Measurements from ENCODE around the gene TIMMDC1.
"Not testable (repeated sequence)": the region's sequence is repeated elsewhere in the genome, so short reads cannot be mapped to it uniquely, and the experiment has no call there.

TIMMDC1 gene

DNA sequence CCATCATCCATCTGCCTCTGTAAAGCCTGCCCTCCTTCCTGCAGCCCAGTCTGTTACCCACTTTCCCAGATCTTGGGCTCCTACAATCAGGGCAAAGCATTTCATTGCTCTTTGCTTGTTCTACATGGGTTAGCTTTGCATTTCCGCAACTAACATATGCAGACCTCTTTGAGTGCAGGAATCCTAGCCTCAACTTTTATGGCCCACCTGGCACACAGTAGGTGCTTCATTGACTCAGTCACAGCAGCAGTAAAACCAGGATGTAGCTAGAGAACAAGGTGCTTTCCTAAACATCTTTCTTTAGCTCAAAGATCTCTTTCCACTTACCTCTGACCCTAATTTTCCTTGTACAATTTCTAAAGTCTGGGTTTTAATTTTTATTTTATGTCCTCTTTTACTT, 57.6 kb downstream of the TIMMDC1 start:
- no peak for DNase-seq (ENCODE audit: low read depth in 1 of 2, low spot score in 1 of 2)

DNA sequence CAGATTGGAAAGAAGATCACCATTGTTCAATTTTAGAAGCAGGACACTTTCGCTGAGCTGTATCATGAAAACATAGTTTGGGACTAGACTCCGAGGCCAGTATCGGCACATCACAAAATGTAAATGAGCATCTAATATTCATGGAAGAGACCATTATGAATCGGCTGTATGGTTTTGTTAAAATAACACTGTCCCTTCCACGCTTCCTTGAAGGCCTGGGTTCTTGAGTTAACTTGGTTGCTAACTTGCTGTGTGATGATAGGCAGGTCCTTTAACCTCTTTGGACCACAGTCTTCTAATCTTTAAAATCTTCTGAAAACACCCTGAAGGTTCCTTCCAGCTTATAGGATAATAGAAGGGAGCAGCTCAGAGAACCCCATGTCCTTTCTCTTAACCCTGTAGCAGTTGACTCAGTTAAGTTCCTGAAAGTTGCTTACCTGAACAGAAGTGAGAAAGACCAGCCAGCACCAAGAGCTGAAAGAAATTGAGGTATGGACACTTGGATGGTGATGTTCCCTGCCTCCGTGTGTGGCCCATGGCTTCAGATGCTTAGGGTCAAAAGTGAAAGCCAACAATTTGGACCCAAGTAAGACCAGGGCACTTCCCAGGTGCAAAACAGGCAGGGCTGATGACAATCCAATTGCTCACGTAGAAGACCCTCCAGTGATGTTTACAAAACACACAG, 59.0 kb downstream of the TIMMDC1 start:
- DNase-seq (ENCODE audit: low read depth in 1 of 2, low spot score in 1 of 2) = no peak

DNA sequence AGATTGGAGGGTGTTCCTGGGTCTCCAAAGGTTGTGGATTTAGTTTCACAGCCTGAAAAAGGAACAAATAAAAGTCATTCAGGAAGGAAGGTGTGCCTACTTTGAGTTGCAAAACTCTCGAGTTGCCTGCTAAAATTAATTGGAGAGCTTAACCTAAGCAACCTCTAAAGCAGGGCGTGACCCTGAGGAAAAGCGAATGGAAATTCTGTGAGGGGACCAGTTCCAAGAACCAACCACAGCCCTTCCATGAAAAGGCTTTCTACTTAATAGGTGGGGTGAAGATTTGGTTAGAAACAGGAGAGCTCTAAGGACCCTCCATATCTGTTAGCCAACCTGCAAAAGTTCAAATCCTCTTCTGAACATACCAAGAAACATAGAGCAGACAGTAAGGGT, 59.5 kb downstream of the TIMMDC1 start:
- no peak for DNase-seq (ENCODE audit: low read depth in 1 of 2, low spot score in 1 of 2)

DNA sequence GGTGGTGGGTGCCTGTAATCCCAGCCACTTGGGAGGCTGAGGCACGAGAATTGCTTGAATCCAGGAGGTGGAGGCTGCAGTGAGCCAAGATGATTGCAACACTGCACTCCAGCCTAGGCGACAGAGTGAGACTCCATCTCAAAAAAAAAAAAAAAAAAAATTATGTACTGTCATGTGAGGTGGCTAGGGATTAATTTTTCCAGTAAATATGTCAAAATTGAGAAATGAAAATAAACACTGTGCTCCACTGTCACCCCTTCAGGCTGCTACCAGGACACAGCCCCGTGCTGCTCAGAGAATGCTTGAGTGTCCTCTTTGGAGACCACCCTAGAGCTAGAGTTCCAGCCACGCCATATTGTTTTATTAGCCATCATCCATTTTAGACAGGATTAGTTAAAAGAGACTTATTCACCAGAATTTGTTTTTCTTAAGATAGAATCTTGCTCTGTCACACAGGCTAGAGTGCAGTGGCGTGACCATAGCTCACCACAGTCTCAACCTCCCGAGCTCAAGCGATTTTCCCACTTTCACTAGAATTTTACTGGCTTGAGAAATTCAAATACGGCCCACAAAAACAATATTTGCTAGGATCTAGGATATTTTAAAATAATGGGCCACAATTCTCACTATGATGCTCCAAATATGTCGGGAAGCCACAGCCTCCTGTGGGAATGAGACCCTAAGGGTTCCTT, 60.4 kb downstream of the TIMMDC1 start:
- no peak for DNase-seq (ENCODE audit: low read depth in 1 of 2, low spot score in 1 of 2)

DNA sequence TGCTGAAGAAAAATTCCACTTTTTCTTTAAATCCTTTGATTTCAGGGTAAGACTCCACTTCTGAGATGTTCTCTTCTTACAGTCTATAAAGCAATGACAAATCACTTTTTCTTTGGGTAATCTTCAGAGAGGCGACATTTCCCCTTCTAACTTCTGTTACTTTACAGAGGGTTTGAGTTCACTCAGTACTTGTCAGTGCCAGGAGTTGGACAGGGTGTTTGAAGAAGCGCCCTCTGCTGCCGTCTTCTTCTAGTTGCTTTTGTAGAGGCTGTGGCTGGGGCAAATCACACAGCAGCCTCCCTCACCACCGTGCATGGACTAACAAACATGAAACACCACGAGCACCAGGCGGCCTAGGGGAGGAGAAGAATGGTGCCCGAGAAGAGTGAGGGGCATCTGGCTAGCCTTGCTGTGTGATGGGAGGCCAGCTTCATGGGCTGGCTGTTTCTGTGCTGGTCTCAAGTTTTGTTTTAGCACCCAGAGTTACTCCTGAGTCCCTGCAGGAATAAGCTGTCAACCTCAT, 61.2 kb downstream of the TIMMDC1 start, which contains the start of gene CD80:
CD80 (minus strand) TSS at position 174 of the 523 bp plus-strand sequence. CDS start 1,886 bp downstream, outside the sequence.
- peak in 1 of 2 donors; percentile 50 for DNase-seq (ENCODE audit: low read depth in 1 of 2, low spot score in 1 of 2)

DNA sequence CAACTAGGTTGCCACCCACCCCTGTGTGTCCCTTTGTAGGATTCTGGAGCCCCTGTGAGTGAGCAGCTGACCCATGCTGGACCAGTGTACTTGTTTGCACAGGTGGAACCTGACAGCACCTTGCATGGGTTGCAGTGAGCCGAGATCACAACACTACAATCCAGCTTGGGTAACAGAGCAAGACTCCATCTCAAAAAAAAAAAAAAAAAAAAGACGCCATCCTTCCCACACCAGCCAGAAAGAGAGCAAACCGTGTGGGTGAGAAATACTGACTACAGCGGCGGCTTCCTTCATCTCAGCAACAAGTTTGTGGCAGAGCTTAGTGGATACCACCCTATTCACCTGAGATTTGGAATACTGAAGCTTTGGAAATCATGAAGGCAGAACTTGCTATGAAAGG, 61.8 kb downstream of the TIMMDC1 start:
- no peak for DNase-seq (ENCODE audit: low read depth in 1 of 2, low spot score in 1 of 2)

DNA sequence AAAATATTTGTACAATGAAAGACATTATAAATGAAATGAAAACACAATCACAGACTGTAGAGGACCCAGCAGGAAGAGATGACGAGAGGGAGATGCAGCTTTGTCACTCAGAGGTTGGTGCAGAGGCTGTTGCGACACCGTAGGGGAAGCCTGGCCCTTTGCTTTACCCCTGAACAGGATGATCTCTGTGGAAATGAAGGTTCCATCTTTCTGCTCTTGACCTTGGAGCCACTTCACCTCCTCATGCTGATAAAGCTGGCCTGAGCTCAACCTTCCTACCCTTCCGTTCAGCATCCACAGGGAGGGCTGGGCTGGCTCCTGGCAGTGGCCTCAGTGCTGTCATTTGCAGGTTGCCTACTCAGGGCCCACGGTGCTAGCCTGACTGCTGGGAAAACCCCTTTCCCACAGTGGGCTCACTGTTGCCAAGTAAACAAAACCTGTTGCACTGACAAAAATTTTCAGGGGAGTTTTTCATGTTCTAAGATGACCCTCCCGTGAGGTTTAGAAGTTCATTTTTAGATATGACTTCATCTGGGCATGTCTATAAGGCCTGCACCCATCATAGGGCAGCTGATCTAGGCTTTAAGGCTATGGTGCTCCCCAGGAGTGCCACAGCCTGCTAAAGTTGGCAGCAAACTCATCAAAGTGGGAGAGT, 64.1 kb downstream of the TIMMDC1 start:
- peak in 1 of 2 donors; percentile 13 for DNase-seq (ENCODE audit: low read depth in 1 of 2, low spot score in 1 of 2)

DNA sequence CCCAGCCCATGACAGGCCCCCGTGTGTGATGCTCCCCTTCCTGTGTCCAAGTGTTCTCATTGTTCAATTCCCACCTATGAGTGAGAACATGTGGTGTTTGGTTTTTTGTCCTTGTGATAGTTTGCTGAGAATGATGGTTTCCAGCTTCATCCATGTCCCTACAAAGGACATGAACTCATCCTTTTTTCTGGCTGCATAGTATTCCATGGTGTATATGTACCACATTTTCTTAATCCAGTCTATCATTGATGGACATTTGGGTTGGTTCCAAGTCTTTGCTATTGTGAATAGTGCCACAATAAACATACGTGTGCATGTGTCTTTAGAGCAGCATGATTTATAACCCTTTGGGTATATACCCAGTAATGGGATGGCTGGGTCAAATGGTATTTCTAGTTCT, 65.0 kb downstream of the TIMMDC1 start:
- DNase-seq (ENCODE audit: low read depth in 1 of 2, low spot score in 1 of 2) = not testable (repeated sequence)

DNA sequence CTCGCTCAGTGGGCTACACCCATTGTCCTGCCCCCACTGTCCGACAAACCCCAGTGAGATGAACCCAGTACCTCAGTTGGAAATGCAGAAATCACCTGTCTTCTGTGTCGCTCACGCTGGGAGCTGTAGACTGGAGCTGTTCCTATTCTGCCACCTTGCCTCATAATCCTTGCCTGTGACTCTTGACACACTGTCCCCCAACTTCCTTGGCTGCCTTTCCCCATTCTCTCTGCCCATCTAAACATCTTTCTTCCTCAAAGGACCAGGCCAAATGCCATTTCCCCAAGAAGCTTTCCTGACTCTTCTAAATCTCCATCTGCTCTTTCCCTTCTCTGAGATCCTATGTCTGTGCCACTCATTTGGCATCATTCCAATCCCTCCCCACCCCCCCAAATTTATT, 70.8 kb downstream of the TIMMDC1 start:
- no peak for DNase-seq (ENCODE audit: low read depth in 1 of 2, low spot score in 1 of 2)

DNA sequence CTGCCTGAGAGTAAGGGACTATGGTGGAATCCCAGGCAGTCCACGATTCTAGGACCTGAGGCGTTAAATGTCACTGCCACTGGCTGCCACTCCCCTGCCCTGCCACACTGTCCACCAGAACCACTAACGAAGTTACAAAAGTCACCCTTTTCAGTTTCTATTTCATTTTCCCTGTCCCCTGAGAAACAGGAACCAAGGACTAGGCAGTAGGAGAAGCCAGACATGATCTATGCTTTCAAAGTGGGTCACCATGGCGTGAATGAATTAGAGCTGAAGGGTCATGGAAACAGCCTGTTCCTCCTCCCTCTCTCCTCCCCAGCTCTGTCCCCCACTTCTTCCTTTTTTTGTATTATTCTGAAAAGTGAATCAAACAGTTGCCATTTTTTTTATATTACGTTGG, 71.9 kb downstream of the TIMMDC1 start:
- DNase-seq (ENCODE audit: low read depth in 1 of 2, low spot score in 1 of 2) = no peak

DNA sequence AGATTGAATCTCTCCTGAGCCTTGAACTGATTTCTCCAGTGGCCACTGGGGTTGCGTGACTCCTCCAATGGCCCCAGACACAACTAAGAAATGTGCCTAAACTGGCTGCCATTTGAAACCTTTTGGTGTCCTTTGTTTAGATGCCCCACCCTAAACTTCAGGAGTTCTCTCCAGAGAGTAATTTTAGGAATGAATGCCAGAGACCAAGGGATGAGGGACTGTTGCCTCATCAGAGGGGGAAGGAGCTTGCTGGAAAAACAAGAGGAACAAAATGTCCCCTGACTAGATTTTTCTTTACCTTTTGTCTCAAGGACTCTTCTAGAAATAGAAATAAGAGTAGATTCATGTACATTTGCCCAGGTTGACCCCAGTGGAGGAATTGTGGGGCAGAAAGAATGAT, 72.9 kb downstream of the TIMMDC1 start:
- DNase-seq (ENCODE audit: low read depth in 1 of 2, low spot score in 1 of 2) = no peak

DNA sequence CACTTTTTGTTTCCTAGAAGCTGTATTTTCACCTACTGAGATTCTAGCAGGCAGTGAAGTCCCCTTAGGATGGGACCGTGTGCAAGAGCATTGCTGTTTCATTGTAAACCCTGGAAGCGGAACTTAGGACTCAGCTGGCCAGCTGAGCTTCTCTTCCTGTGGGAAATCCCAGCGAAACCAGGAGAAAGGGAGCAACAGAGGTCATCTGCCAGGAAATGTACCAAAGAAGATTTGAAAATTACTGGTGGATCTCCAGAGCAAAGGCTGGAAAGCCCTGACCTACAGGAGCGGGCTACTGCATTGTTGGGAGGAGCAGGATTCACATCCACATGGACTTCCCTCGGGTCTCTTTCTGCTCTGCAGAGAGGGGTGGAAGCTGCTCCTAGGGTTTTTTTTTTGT, 73.3 kb downstream of the TIMMDC1 start:
- no peak for DNase-seq (ENCODE audit: low read depth in 1 of 2, low spot score in 1 of 2)
